Thyroid gland (tissue), 4 donors: Measurements from ENCODE around the gene TYRO3. TPM values are rescaled to one million over a fixed set of nuclear protein-coding genes. Genes with fewer than 3 reads are reported as not detected.

Experiments
- DNase-seq, 2 donors: peaks; one replicate each; pipeline ENCODE4 v3.0.0-alpha.2; 2019
- H3K27ac ChIP-seq, 3 donors: fragments of 200-600 bp; sonication (generic); 1 replicate in 2 of 3; 2 replicates in 1 of 3; pipeline ENCODE4 v1.5.1; 2016 to 2019; ENCODE audit warnings: mild to moderate bottlenecking in 1 of 3, moderate library complexity in 1 of 3
- H3K27me3 ChIP-seq: fragments of 200-600 bp; sonication (generic); one replicate; pipeline ENCODE4 v1.5.1; 2019
- H3K36me3 ChIP-seq, 2 donors: fragments of 200-600 bp; sonication (generic); one replicate each; pipeline ENCODE4 v1.5.1; 2016 to 2019
- H3K4me1 ChIP-seq, 2 donors: fragments of 200-600 bp; sonication (generic); one replicate each; pipeline ENCODE4 v1.5.1; 2017 to 2019
- H3K4me3 ChIP-seq, 3 donors: fragments of 200-600 bp; sonication (generic); replicated peaks in 1 of 3; 1 replicate in 2 of 3; 2 replicates in 1 of 3; pipeline ENCODE4 v1.5.1; 2016; ENCODE audit warnings: mild to moderate bottlenecking in 1 of 3
- H3K9me3 ChIP-seq: fragments of 200-600 bp; sonication (generic); one replicate; pipeline ENCODE4 v1.5.1; 2017
- POLR2A ChIP-seq, 2 donors: fragments of 450-650 bp; IDR thresholded peaks; one replicate each; pipeline ENCODE4 v1.6.1; 2017; ENCODE audit warnings: antibody characterized with exemption in 2 of 2, mild to moderate bottlenecking in 2 of 2, moderate library complexity in 1 of 2
- WGBS, 2 donors: methylation state at CpG; one replicate each; pipeline ENCODE4 v1.1.5; 2017; 5-methylcytosine and 5-hydroxymethylcytosine counted together
- intact Hi-C: fragments of 100-400 bp; cut with DNase I; formaldehyde crosslinking; loops from one replicate; pipeline ENCODE4 v1.15.1; 2023
- total RNA-seq, 4 donors: library from RNA; depleted of rRNA; stranded (reverse); fragments of >200 nt; gene quantifications; one replicate each; pipeline ENCODE4 v1.2.3, GENCODE V29; 2016
- TF ChIP-seq, protein P1 (sequence below), 6 experiments: fragments of 200-600 bp in 3 of 6; fragments of 450-650 bp in 3 of 6; sonication (generic) in 3 of 6; IDR thresholded peaks; one replicate each; pipeline ENCODE4 v1.5.1; 2016 to 2019; ENCODE audit warnings: antibody characterized with exemption in 6 of 6, mild to moderate bottlenecking in 2 of 6, inconsistent platforms in 1 of 6, moderate library complexity in 1 of 6

TYRO3 gene
- total RNA-seq, 4 donors from 2014 or later: 1.6 to 4.4 (median 3.4) TPM

DNA sequence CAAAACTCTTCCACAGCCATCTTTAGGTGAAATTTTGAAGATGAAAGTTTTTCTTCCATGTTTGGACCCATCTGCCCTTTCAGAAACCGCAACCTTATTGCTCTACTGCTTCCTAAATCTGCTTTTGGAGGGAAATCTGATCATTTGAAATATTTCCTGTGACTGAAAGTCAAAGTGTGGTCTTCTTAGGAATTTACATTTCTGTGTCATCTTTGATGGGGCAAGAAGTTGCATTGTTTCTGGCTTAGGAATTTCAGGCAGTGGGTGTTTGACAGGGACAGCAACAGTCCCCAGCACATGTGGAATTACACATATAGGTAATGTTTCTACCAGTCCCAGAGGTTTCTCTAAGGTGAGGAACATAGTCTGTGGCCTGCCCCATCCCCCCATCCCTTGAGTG lies 5.3 kb upstream of the TYRO3 start:
- no peaks in the 10 kb centered on the region for H3K27me3 ChIP-seq
- no peak for DNase-seq
- TF ChIP-seq, protein P1, sequence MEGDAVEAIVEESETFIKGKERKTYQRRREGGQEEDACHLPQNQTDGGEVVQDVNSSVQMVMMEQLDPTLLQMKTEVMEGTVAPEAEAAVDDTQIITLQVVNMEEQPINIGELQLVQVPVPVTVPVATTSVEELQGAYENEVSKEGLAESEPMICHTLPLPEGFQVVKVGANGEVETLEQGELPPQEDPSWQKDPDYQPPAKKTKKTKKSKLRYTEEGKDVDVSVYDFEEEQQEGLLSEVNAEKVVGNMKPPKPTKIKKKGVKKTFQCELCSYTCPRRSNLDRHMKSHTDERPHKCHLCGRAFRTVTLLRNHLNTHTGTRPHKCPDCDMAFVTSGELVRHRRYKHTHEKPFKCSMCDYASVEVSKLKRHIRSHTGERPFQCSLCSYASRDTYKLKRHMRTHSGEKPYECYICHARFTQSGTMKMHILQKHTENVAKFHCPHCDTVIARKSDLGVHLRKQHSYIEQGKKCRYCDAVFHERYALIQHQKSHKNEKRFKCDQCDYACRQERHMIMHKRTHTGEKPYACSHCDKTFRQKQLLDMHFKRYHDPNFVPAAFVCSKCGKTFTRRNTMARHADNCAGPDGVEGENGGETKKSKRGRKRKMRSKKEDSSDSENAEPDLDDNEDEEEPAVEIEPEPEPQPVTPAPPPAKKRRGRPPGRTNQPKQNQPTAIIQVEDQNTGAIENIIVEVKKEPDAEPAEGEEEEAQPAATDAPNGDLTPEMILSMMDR (IDR thresholded peaks at IDR 0.05): no peak
- no peak for TF ChIP-seq POLR2A (IDR thresholded peaks at IDR 0.05)
- H3K9me3 ChIP-seq: no peaks in the 10 kb centered on the region
- no peak overlapping the region for H3K27ac ChIP-seq
- intact Hi-C loops: no loop called here
- no peaks in the 10 kb centered on the region for H3K36me3 ChIP-seq
- no peak overlapping the region for H3K4me3 ChIP-seq
- 57 to 97% methylated on average over 1 of the region's 1 CpG for WGBS, 2 donors
- H3K4me1 ChIP-seq: peaks cover 4 to 8% of the 10 kb centered on the region in 2 donors

- whole genome bisulfite sequencing, 2 donors: 87 to 95% methylated on average over 5 of the region's 5 CpGs
- no peak overlapping the region for H3K27ac ChIP-seq
- H3K9me3 ChIP-seq: no peaks in the 10 kb centered on the region
- no peaks in the 10 kb centered on the region for H3K36me3 ChIP-seq
- TF ChIP-seq, protein P1 (IDR thresholded peaks at IDR 0.05): no peak
- TF ChIP-seq POLR2A (IDR thresholded peaks at IDR 0.05): no peak
- intact Hi-C loops: no loop called here
- H3K4me3 ChIP-seq: no peak overlapping the region
- H3K27me3 ChIP-seq: no peaks in the 10 kb centered on the region
- DNase-seq: no peak
- peaks cover 4 to 8% of the 10 kb centered on the region in 2 donors for H3K4me1 ChIP-seq
Measured at GRCh38 chr15:41554343-41554742, 4.7 kb upstream of the TYRO3 start.

DNA sequence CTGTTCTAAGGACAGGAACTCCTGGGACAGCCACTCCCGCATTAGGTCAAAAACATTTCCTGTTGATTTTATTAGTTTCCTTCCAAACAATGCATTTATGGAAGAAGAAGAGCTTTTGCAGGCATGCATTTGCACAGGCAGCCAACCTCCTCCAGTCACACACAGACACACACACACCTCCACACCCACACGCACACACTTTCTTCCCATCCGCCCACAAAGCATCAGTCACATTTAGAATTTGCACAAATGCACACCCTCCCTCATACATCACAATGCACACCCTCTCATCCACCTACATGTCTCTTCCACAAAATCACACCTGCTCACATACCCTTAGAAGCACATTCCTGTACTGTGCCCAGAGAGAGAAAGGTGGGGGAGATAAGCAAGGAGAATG lies 4.1 kb upstream of the TYRO3 start:
- no peak overlapping the region for H3K4me3 ChIP-seq
- no peaks in the 10 kb centered on the region for H3K9me3 ChIP-seq
- H3K27ac ChIP-seq: no peak overlapping the region
- no peak for DNase-seq
- 78 to 80% methylated on average over 3 of the region's 3 CpGs for WGBS, 2 donors
- H3K36me3 ChIP-seq: no peaks in the 10 kb centered on the region
- TF ChIP-seq POLR2A (IDR thresholded peaks at IDR 0.05): no peak
- TF ChIP-seq, protein P1 (IDR thresholded peaks at IDR 0.05): no peak
- H3K27me3 ChIP-seq: no peaks in the 10 kb centered on the region
- peaks cover 8 to 10% of the 10 kb centered on the region in 2 donors for H3K4me1 ChIP-seq
- intact Hi-C loops: no loop called here

- no peak for DNase-seq
- 86 to 91% methylated on average over 5 of the region's 5 CpGs for WGBS, 2 donors
- Histone ChIP-seq H3K27ac (no peak overlapping the region), H3K9me3 (no peaks in the 10 kb centered on the region), H3K36me3 (no peaks in the 10 kb centered on the region), H3K27me3 (no peaks in the 10 kb centered on the region), H3K4me3 (no peak overlapping the region), H3K4me1 (peaks cover 8 to 11% of the 10 kb centered on the region in 2 donors)
- intact Hi-C loops: no loop called here
- TF ChIP-seq POLR2A (IDR thresholded peaks at IDR 0.05): no peak
- TF ChIP-seq, protein P1 (IDR thresholded peaks at IDR 0.05): no peak
Measured at GRCh38 chr15:41556677-41557076, 2.3 kb upstream of the TYRO3 start.

DNA sequence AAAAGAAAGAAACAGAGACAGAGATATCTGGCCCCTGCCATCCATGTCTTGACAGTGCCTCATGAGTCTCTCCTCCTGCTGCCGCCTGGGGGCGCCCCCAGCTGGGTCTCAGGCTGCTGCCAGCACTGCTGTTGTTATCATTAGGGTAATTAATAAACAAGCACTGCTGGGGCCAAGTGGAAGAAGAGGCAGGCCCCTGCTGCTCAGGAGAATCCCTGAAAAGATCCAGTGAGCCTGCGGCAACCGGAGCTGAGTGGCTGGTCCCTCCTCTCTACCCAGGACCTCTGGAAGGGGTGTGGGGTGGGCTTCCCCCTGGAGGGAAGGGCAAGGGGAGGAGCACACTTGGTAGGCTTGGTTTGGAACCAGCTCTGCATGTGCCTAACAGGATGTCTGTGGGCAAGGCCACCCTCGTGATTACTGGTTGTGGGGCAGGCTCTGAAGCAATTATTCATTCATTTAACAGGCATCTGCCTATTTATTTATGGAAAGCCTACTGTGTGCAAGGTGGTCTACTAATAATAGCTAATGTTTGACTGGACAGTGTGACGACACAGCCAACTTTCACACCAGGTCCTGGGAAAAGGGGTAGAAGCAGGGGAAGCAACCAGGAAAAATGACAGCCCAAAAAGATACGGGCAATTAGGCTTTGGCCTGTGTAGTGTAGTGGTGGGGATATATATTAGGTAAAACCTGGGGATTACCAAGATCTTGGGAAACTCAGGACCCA lies 1.2 kb upstream of the TYRO3 start:
- peaks cover 8 to 17% of the 10 kb centered on the region in 2 donors for H3K4me1 ChIP-seq
- no peak overlapping the region for H3K4me3 ChIP-seq
- intact Hi-C loops: no loop called here
- no peaks in the 10 kb centered on the region for H3K9me3 ChIP-seq
- WGBS, 2 donors: 20 to 30% methylated on average over 7 of the region's 7 CpGs
- H3K27ac ChIP-seq: no peak overlapping the region
- H3K27me3 ChIP-seq: no peaks in the 10 kb centered on the region
- DNase-seq: peak; percentile 57 to 65
- H3K36me3 ChIP-seq: no peaks in the 10 kb centered on the region
- TF ChIP-seq POLR2A (IDR thresholded peaks at IDR 0.05): no peak
- TF ChIP-seq, protein P1 (IDR thresholded peaks at IDR 0.05): peak; percentile 50 to 81 (median 64)
